Activated CD8-positive, alpha-beta T cell treated with anti-CD3 and anti-CD28 coated beads for 36 hours (primary cell): ENCODE measurements around the gene CADPS. TPM values are rescaled to one million over a fixed set of nuclear protein-coding genes. Genes with fewer than 3 reads are reported as not detected.

Experiments
- ATAC-seq: fragments of 200-7000 bp; cut with Tn5 transposase; one replicate; pipeline ENCODE4 v1.10.0; 2021; ENCODE audit warnings: mild to moderate bottlenecking, moderate library complexity
- CTCF ChIA-PET: fragments of 350-600 bp; sonication (Branson Sonifier 250); formaldehyde crosslinking; loops from one replicate; lab custom pipeline; 2021; ENCODE audit warnings: antibody characterized with exemption; lab: Charles Lee
- POLR2A ChIA-PET: fragments of 350-600 bp; sonication (Branson Sonifier 250); formaldehyde crosslinking; loops from one replicate; lab custom pipeline; 2021; ENCODE audit warnings: antibody characterized with exemption; lab: Charles Lee
- DNase-seq: peaks from one replicate; pipeline ENCODE4 v3.0.0-alpha.2; 2020
- H3K27ac Mint-ChIP-seq: one replicate; pipeline ENCODE4 v1.8.0; 2021; ENCODE audit warnings: mild to moderate bottlenecking, mixed read lengths
- H3K27me3 Mint-ChIP-seq: one replicate; pipeline ENCODE4 v1.8.0; 2021; ENCODE audit warnings: mixed read lengths
- H3K36me3 Mint-ChIP-seq: one replicate; pipeline ENCODE4 v1.8.0; 2021; ENCODE audit warnings: low read depth, mixed read lengths
- H3K4me1 Mint-ChIP-seq: one replicate; pipeline ENCODE4 v1.8.0; 2021; ENCODE audit warnings: low read depth, mixed read lengths
- H3K4me3 Mint-ChIP-seq: one replicate; pipeline ENCODE4 v1.8.0; 2021; ENCODE audit warnings: mild to moderate bottlenecking, moderate library complexity, mixed read lengths
- H3K9me3 Mint-ChIP-seq: one replicate; pipeline ENCODE4 v1.8.0; 2021; ENCODE audit warnings: mixed read lengths
- intact Hi-C: fragments of 100-400 bp; cut with micrococcal nuclease; formaldehyde crosslinking; loops from one replicate; pipeline ENCODE4 v1.10.0; 2022
- total RNA-seq, 2 experiments: library from RNA; stranded (reverse); gene quantifications; one replicate each; pipeline ENCODE4 v1.2.3, GENCODE V29; 2021
- TF ChIP-seq, protein P1 (sequence below): fragments of 200-600 bp; IDR thresholded peaks from one replicate; pipeline ENCODE4 v1.8.0; 2022; ENCODE audit warnings: antibody characterized with exemption, mild to moderate bottlenecking

The CADPS gene
- total RNA-seq, 2 experiments from 2014 or later = not detected

- no peaks in the 10 kb centered on the region for H3K9me3 Mint-ChIP-seq
- H3K4me1 Mint-ChIP-seq = no peaks in the 10 kb centered on the region
- H3K27me3 Mint-ChIP-seq = peaks cover 4% of the 10 kb centered on the region
- no peak overlapping the region for H3K4me3 Mint-ChIP-seq
- ChIA-PET CTCF (no interaction called here), POLR2A (no interaction called here)
- TF ChIP-seq, protein P1, sequence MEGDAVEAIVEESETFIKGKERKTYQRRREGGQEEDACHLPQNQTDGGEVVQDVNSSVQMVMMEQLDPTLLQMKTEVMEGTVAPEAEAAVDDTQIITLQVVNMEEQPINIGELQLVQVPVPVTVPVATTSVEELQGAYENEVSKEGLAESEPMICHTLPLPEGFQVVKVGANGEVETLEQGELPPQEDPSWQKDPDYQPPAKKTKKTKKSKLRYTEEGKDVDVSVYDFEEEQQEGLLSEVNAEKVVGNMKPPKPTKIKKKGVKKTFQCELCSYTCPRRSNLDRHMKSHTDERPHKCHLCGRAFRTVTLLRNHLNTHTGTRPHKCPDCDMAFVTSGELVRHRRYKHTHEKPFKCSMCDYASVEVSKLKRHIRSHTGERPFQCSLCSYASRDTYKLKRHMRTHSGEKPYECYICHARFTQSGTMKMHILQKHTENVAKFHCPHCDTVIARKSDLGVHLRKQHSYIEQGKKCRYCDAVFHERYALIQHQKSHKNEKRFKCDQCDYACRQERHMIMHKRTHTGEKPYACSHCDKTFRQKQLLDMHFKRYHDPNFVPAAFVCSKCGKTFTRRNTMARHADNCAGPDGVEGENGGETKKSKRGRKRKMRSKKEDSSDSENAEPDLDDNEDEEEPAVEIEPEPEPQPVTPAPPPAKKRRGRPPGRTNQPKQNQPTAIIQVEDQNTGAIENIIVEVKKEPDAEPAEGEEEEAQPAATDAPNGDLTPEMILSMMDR = no peak
- intact Hi-C loops = no loop called here
- H3K27ac Mint-ChIP-seq = no peak overlapping the region
- DNase-seq = no peak
- no peaks in the 10 kb centered on the region for H3K36me3 Mint-ChIP-seq
- no peak for ATAC-seq
Measured at GRCh38 chr3:62415312-62415801, 459.9 kb downstream of the CADPS start.

DNA sequence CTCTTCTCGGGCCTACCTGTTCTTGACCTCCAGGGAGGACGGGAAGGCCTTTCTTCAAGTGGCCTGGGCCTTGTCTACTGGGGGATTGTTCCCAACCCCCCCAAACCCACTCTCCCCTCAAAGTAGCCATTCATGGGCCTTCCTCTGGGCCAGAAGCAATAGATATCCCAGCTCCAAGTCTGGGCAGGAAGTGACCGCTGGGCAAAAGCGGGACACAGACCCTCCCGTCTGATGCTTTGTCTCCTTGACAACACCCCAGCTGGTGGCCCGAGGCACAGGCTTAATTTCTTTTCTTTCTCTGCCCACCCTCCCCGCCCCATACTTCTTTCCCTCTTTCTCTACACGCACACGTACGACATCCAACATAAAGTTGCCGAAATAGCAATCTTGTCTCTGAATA, 460.4 kb downstream of the CADPS start:
- no peaks in the 10 kb centered on the region for H3K36me3 Mint-ChIP-seq
- TF ChIP-seq, protein P1 = no peak

DNA sequence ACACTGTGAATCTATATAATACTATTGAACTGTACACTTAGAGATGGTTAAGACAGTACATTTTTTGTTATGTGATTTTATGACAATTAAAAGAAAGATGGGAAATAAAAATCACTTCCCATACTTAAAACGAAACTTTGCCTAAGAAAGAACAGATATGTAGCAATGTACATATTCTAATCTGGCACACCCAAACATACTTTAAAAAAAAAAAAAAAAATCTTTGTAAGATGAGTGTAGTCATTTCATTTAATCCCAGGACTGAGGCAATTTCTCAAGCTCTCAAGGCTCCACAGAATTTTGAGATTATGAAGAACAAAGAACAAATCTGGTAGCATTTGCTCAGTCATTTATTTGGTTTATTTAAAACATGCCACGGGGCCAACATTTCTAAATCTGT, 461.5 kb downstream of the CADPS start:
- intact Hi-C loops = no loop called here
- DNase-seq (no peak), ATAC-seq (no peak)
- TF ChIP-seq, protein P1 = no peak
- POLR2A ChIA-PET = no interaction called here
- Mint-ChIP-seq H3K4me3 (no peak overlapping the region), H3K4me1 (no peaks in the 10 kb centered on the region), H3K27me3 (peaks cover 2% of the 10 kb centered on the region), H3K27ac (no peak overlapping the region), H3K9me3 (no peaks in the 10 kb centered on the region), H3K36me3 (no peaks in the 10 kb centered on the region)
- CTCF ChIA-PET = no interaction called here

More for the DNA sequence above, 460.4 kb downstream of the CADPS start:
- H3K9me3 Mint-ChIP-seq = no peaks in the 10 kb centered on the region
- H3K27me3 Mint-ChIP-seq = peaks cover 2% of the 10 kb centered on the region
- intact Hi-C loops = no loop called here
- ChIA-PET CTCF (interaction anchor here (0.6 kb wide), 1 partner anchor 16 kb away, joined by 3 read pairs; no protein-coding TSS in a partner anchor), POLR2A (no interaction called here)
- no peak for DNase-seq
- no peak overlapping the region for H3K4me3 Mint-ChIP-seq
- no peaks in the 10 kb centered on the region for H3K4me1 Mint-ChIP-seq
- ATAC-seq = no peak
- H3K27ac Mint-ChIP-seq = no peak overlapping the region

GRCh38 chr3:62406945-62407344, 468.3 kb downstream of the CADPS start:
- CTCF ChIA-PET = no interaction called here

GRCh38 chr3:62405566-62405965, 469.6 kb downstream of the CADPS start:
- peaks cover 2% of the 10 kb centered on the region for H3K27me3 Mint-ChIP-seq
- no peak for DNase-seq
- H3K4me3 Mint-ChIP-seq = no peak overlapping the region
- TF ChIP-seq, protein P1 = no peak
- H3K36me3 Mint-ChIP-seq = no peaks in the 10 kb centered on the region
- CTCF ChIA-PET = no interaction called here
- no peak overlapping the region for H3K27ac Mint-ChIP-seq
- intact Hi-C loops = no loop called here
- H3K9me3 Mint-ChIP-seq = no peaks in the 10 kb centered on the region
- POLR2A ChIA-PET = no interaction called here
- H3K4me1 Mint-ChIP-seq = no peaks in the 10 kb centered on the region
- ATAC-seq = no peak

More at GRCh38 chr3:62406945-62407344, 468.3 kb downstream of the CADPS start:
- intact Hi-C loops = no loop called here
- no peak for ATAC-seq
- Mint-ChIP-seq H3K4me1 (no peaks in the 10 kb centered on the region), H3K27ac (no peak overlapping the region), H3K36me3 (no peaks in the 10 kb centered on the region), H3K27me3 (no peaks in the 10 kb centered on the region), H3K4me3 (no peak overlapping the region), H3K9me3 (no peaks in the 10 kb centered on the region)
- POLR2A ChIA-PET = no interaction called here
- DNase-seq = no peak
- TF ChIP-seq, protein P1 = no peak
